WTC11 (cell line): ENCODE data around the gene HSD17B12. TPM values are rescaled to one million over a fixed set of nuclear protein-coding genes. Genes with fewer than 3 reads are reported as not detected.

Experiments used
- ATAC-seq: fragments of 200-7000 bp; cut with Tn5 transposase; 2 replicates; pipeline ENCODE4 v1.10.0; 2021; ENCODE audit warnings: mild to moderate bottlenecking, moderate library complexity
- CTCF ChIA-PET: fragments of 300-600 bp; sonication (Branson Sonifier 250); formaldehyde crosslinking; loops from one replicate; lab custom pipeline; 2021; ENCODE audit warnings: antibody characterized with exemption; lab: Charles Lee
- POLR2A ChIA-PET: fragments of 350-600 bp; sonication (Branson Sonifier 250); formaldehyde crosslinking; loops from one replicate; lab custom pipeline; 2021; ENCODE audit warnings: antibody characterized with exemption; lab: Charles Lee
- DNase-seq: peaks from one replicate; pipeline ENCODE4 v3.0.0; 2021; ENCODE audit warnings: low spot score
- H3K27ac Mint-ChIP-seq: 2 replicates; pipeline ENCODE4 v1.8.0; 2021; ENCODE audit warnings: mixed read lengths
- H3K27me3 Mint-ChIP-seq: 2 replicates; pipeline ENCODE4 v1.8.0; 2021; ENCODE audit warnings: low read depth, mild to moderate bottlenecking, moderate library complexity, mixed read lengths
- H3K36me3 Mint-ChIP-seq: 2 replicates; pipeline ENCODE4 v1.8.0; 2021; ENCODE audit warnings: mixed read lengths
- H3K4me1 Mint-ChIP-seq: 2 replicates; pipeline ENCODE4 v1.8.0; 2022; ENCODE audit warnings: mixed read lengths
- H3K4me3 Mint-ChIP-seq: 2 replicates; pipeline ENCODE4 v1.8.0; 2021; ENCODE audit warnings: mild to moderate bottlenecking, moderate library complexity, mixed read lengths
- H3K9me3 Mint-ChIP-seq: 2 replicates; pipeline ENCODE4 v1.8.0; 2021; ENCODE audit warnings: mixed read lengths
- AFF4 ChIP-seq: sonication (generic); formaldehyde crosslinking; IDR thresholded peaks from 2 replicates; pipeline ENCODE4 v1.8.1; 2023; ENCODE audit warnings: mild to moderate bottlenecking, missing genetic modification reagents, borderline replicate concordance
- AR ChIP-seq: fragments of 250-450 bp; sonication (Bioruptor Pico); IDR thresholded peaks from 2 replicates; pipeline ENCODE4 v1.9.0; 2021; ENCODE audit warnings: mild to moderate bottlenecking
- ARID4B ChIP-seq: sonication (generic); formaldehyde crosslinking; IDR thresholded peaks from 2 replicates; pipeline ENCODE4 v1.8.0; 2023; ENCODE audit warnings: missing genetic modification reagents, mild to moderate bottlenecking, borderline replicate concordance
- ATF1 ChIP-seq: sonication (generic); formaldehyde crosslinking; IDR thresholded peaks from 2 replicates; pipeline ENCODE4 v1.8.1; 2023; ENCODE audit warnings: mild to moderate bottlenecking, moderate library complexity, missing genetic modification reagents
- CTCF ChIP-seq: fragments of 200-600 bp; IDR thresholded peaks from 2 replicates; pipeline ENCODE4 v1.8.0; 2022; ENCODE audit warnings: antibody characterized with exemption
- E2F5 ChIP-seq: sonication (generic); formaldehyde crosslinking; IDR thresholded peaks from 2 replicates; pipeline ENCODE4 v1.8.1; 2022; ENCODE audit warnings: mild to moderate bottlenecking, moderate library complexity, missing genetic modification reagents
- IRF2 ChIP-seq: sonication (generic); formaldehyde crosslinking; IDR thresholded peaks from 2 replicates; pipeline ENCODE4 v1.8.0; 2022; ENCODE audit warnings: low read depth, missing genetic modification reagents, borderline replicate concordance
- MLX ChIP-seq: sonication (generic); formaldehyde crosslinking; IDR thresholded peaks from 2 replicates; pipeline ENCODE4 v1.8.1; 2023; ENCODE audit warnings: mild to moderate bottlenecking, missing genetic modification reagents, moderate library complexity
- TEAD4 ChIP-seq: sonication (generic); formaldehyde crosslinking; IDR thresholded peaks from 2 replicates; pipeline ENCODE4 v1.8.0; 2022; ENCODE audit warnings: mild to moderate bottlenecking, missing genetic modification reagents
- TP53 ChIP-seq: sonication (generic); formaldehyde crosslinking; IDR thresholded peaks from 2 replicates; pipeline ENCODE4 v1.8.1; 2023; ENCODE audit warnings: mild to moderate bottlenecking, missing genetic modification reagents
- ZNF396 ChIP-seq: fragments of 250-450 bp; sonication (Bioruptor Pico); IDR thresholded peaks from 2 replicates; pipeline ENCODE4 v1.8.0; 2021; ENCODE audit warnings: mild to moderate bottlenecking, moderate library complexity, borderline replicate concordance
- total RNA-seq: library from RNA; stranded (reverse); gene quantifications from 3 replicates; pipeline ENCODE4 v1.2.3, GENCODE V29; 2021
- TF ChIP-seq, protein P1 (sequence below): sonication (generic); formaldehyde crosslinking; IDR thresholded peaks from 2 replicates; pipeline ENCODE4 v1.8.1; 2023; ENCODE audit warnings: mild to moderate bottlenecking, moderate library complexity, missing genetic modification reagents

Gene HSD17B12
- total RNA-seq, 1 experiment from 2014 or later = 149 TPM

DNA sequence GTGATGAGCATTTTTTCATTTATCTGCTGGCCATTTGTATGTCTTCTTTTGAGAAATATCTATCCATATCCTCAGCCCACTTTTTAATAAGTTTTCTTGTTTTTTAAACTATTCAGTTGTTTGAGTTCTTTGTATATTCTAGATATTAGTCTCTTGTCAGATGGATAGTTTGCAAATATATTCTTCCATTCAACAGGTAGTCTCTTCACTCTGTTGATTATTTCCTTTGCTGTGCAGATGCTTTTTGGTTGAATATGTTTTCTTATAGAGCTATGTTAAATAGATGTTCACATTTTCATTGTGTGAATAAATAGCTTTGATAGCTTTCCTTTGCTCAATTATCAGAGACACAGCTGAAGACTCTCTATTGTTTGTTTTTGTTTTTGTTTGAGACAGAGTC, 131.9 kb downstream of the HSD17B12 start (continued):
- no peak for TF ChIP-seq TEAD4 (CRISPR knock-in tag)
- TF ChIP-seq, protein P1, sequence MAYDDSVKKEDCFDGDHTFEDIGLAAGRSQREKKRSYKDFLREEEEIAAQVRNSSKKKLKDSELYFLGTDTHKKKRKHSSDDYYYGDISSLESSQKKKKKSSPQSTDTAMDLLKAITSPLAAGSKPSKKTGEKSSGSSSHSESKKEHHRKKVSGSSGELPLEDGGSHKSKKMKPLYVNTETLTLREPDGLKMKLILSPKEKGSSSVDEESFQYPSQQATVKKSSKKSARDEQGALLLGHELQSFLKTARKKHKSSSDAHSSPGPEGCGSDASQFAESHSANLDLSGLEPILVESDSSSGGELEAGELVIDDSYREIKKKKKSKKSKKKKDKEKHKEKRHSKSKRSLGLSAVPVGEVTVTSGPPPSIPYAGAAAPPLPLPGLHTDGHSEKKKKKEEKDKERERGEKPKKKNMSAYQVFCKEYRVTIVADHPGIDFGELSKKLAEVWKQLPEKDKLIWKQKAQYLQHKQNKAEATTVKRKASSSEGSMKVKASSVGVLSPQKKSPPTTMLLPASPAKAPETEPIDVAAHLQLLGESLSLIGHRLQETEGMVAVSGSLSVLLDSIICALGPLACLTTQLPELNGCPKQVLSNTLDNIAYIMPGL (CRISPR knock-in tag) = no peak

GRCh38 chr11:43818220-43818619, 137.7 kb downstream of the HSD17B12 start:
- Mint-ChIP-seq H3K27ac (no peak overlapping the region), H3K27me3 (no peaks in the 10 kb centered on the region), H3K4me3 (no peak overlapping the region), H3K9me3 (no peaks in the 10 kb centered on the region; the same call in 1 of the 2 replicates), H3K36me3 (peaks cover 38% of the 10 kb centered on the region), H3K4me1 (peaks cover 6% of the 10 kb centered on the region; the same call in 1 of the 2 replicates)
- ATAC-seq (no peak), DNase-seq (no peak)
- ChIA-PET CTCF (no interaction called here), POLR2A (no interaction called here)
- TF ChIP-seq ARID4B (CRISPR knock-in tag) (no peak), TP53 (CRISPR knock-in tag) (no peak), AFF4 (CRISPR knock-in tag) (no peak), IRF2 (CRISPR knock-in tag) (no peak), CTCF (no peak), ZNF396 (no peak), E2F5 (no peak), ATF1 (CRISPR knock-in tag) (no peak), MLX (no peak), AR (CRISPR knock-in tag) (no peak)
